Kidney (tissue), 14 donors: ENCODE measurements around the gene KRTAP5-3. TPM values are rescaled to one million over a fixed set of nuclear protein-coding genes. Genes with fewer than 3 reads are reported as not detected.
"Not testable (repeated sequence)": the region's sequence is repeated elsewhere in the genome, so short reads cannot be mapped to it uniquely, and the experiment has no call there.

ENCODE experiments used
- DNase-seq, 5 donors: peaks; one replicate each; pipeline ENCODE4 v3.0.0-alpha.2; 2013 to 2020
- FAIRE-seq: peaks from 2 replicates; lab custom pipeline; 2012; peaks lifted over from hg19 to GRCh38; lab: Jason Lieb, UNC
- H3K27ac ChIP-seq, 2 donors: one replicate each; pipeline ENCODE4 v1.7.0; 2013; ENCODE audit warnings: low read depth in 2 of 2, low read length in 2 of 2, inconsistent platforms in 1 of 2
- H3K27me3 ChIP-seq: one replicate; pipeline ENCODE4 v1.7.1; 2013; ENCODE audit warnings: low read length, inconsistent platforms; ENCODE audit not compliant: control insufficient read depth, insufficient read depth
- H3K36me3 ChIP-seq, 3 donors: one replicate each; pipeline versions ENCODE4 v1.7.0 to v1.7.1; 2013; ENCODE audit warnings: low read length in 3 of 3, control low read depth in 1 of 3, inconsistent platforms in 1 of 3; ENCODE audit not compliant: insufficient read depth in 3 of 3, control insufficient read depth in 2 of 3
- H3K4me1 ChIP-seq, 3 donors: one replicate each; pipeline versions ENCODE4 v1.7.0 to v1.7.1; 2013; ENCODE audit warnings: low read length in 3 of 3, inconsistent platforms in 1 of 3, low read depth in 1 of 3; ENCODE audit not compliant: control insufficient read depth in 2 of 3, insufficient read depth in 2 of 3
- H3K4me3 ChIP-seq, 3 donors: one replicate each; pipeline versions ENCODE4 v1.7.0 to v1.8.1; 2013; ENCODE audit warnings: low read length in 3 of 3, control low read depth in 1 of 3, inconsistent platforms in 1 of 3
- H3K9ac ChIP-seq, 3 donors: one replicate each; pipeline versions ENCODE4 v1.7.0 to v1.7.1; 2013; ENCODE audit warnings: low read length in 3 of 3, control low read depth in 1 of 3, inconsistent platforms in 1 of 3
- H3K9me3 ChIP-seq, 3 donors: one replicate each; pipeline versions ENCODE4 v1.7.0 to v1.7.1; 2013; ENCODE audit warnings: low read length in 3 of 3, control low read depth in 1 of 3, inconsistent platforms in 1 of 3; ENCODE audit not compliant: control insufficient read depth in 2 of 3, insufficient read depth in 1 of 3
- intact Hi-C: fragments of 100-400 bp; cut with DNase I; formaldehyde crosslinking; loops from one replicate; pipeline ENCODE4 v1.11.1; 2022
- polyA plus RNA-seq: library from polyadenylated mRNA; stranded (reverse); fragments of 350-450 nt; fragmentation: Illumina TruSeq; extraction: RNeasy Lipid Tissue Mini Kit (QIAGEN cat#74804); gene quantifications from one replicate; pipeline ENCODE4 v1.2.3, GENCODE V29; 2014; ENCODE audit warnings: low read depth, low replicate concordance; ENCODE audit not compliant: insufficient read depth
- total RNA-seq: library from RNA; stranded (reverse); fragmentation: NEBNext Ultra II Directional; extraction: Animal tissue kit (Norgen Biotek cat#: 25700); gene quantifications from one replicate; pipeline ENCODE4 v1.2.1, GENCODE V29; 2021
- TF ChIP-seq, protein P1 (sequence below): IDR thresholded peaks from 3 replicates; pipeline ENCODE4 v1.5.1; 2012; ENCODE audit warnings: mild to moderate bottlenecking, moderate library complexity, borderline replicate concordance; ENCODE audit not compliant: insufficient read depth; ENCODE audit errors: extremely low read depth
- donor health status: control.
- donor health status: control.
- donor health status: control.
- donor health status: control.
- donor health status: control.
- donor health status: DM: yes; HTN: yes; CAD: no.
- donor health status: Normal renal cell carcinoma (clear cell type).

KRTAP5-3 gene
- total and polyA plus RNA-seq, 2 donors from 2014 or later: not detected

DNA sequence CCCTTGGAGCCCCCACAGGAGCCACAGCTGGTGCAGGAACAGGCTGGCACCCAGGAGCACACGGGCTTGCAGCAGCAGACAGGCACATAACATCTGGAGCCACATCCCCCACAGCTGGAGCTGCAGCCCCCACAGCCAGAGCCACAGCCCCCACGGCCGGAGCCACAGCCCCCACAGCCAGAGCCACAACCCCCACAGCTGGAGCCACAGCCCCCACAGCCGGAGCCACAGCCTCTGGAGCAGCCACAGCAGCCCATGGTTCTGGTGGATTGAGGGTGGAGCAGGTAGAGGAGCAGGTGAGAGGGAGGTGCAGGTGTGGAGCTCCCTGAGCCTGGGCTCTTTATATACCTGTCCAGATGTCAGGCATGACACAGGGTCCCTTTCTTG lies 10.3 kb downstream of the KRTAP5-3 start, which contains the start of gene KRTAP5-2:
TSS of gene KRTAP5-2 (minus strand) at position 301 of the 387 bp plus-strand sequence. CDS start at position 257, 44 bp downstream.
- intact Hi-C loops: no loop called here
- Histone ChIP-seq H3K9me3 (no peaks in the 10 kb centered on the region), H3K27me3 (no peaks in the 10 kb centered on the region), H3K27ac (no peak within 1 kb of the TSS), H3K4me3 (no peak within 1 kb of the TSS), H3K4me1 (peaks cover 0 to 2% (median 0%) of the 10 kb centered on the region in 3 donors), H3K36me3 (no peaks in the 10 kb centered on the region), H3K9ac (no peak within 1 kb of the TSS)
- FAIRE-seq: no peak
- peak in 1 of 5 donors; percentile 45 for DNase-seq
- TF ChIP-seq, protein P1, sequence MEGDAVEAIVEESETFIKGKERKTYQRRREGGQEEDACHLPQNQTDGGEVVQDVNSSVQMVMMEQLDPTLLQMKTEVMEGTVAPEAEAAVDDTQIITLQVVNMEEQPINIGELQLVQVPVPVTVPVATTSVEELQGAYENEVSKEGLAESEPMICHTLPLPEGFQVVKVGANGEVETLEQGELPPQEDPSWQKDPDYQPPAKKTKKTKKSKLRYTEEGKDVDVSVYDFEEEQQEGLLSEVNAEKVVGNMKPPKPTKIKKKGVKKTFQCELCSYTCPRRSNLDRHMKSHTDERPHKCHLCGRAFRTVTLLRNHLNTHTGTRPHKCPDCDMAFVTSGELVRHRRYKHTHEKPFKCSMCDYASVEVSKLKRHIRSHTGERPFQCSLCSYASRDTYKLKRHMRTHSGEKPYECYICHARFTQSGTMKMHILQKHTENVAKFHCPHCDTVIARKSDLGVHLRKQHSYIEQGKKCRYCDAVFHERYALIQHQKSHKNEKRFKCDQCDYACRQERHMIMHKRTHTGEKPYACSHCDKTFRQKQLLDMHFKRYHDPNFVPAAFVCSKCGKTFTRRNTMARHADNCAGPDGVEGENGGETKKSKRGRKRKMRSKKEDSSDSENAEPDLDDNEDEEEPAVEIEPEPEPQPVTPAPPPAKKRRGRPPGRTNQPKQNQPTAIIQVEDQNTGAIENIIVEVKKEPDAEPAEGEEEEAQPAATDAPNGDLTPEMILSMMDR: no peak

DNA sequence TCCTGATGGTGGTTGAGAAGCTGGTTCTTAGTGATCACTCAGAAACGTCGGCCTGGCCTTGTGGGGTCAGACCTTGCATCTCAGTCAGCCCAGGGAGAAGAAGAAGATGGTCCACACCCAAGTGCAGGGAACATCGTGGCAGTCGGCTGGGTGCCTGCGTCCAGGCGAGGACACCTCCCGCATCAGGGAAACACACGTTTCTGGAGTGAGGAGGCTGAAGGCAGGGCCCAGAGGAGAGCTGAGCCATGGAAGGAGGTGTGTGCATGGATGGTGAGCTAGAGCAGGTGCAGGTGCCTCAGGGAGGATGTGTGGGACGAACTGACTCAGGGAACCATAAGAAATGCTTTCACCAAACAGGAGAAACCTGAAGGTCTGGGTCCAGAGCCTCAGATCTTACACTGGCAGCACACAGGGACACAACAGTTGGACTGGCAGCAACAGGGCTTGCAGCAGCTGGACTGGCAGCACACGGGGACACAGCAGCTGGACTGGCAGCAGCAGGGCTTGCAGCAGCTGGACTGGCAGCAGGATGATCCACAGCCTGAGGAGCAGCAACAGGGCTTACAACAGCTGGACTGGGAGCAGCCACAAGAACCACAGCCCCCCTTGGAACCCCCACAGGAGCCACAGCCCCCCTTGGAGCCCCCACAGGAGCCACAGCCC lies 10.8 kb downstream of the KRTAP5-3 start:
- DNase-seq: peak in 1 of 5 donors; percentile 43
- TF ChIP-seq, protein P1: no peak
- intact Hi-C loops: no loop called here
- FAIRE-seq: no peak
- H3K4me1 ChIP-seq: peaks cover 0 to 2% (median 0%) of the 10 kb centered on the region in 3 donors
- H3K9ac ChIP-seq: no peak overlapping the region
- H3K27ac ChIP-seq: no peak overlapping the region
- no peaks in the 10 kb centered on the region for H3K9me3 ChIP-seq
- no peak overlapping the region for H3K4me3 ChIP-seq
- no peaks in the 10 kb centered on the region for H3K36me3 ChIP-seq
- no peaks in the 10 kb centered on the region for H3K27me3 ChIP-seq

DNA sequence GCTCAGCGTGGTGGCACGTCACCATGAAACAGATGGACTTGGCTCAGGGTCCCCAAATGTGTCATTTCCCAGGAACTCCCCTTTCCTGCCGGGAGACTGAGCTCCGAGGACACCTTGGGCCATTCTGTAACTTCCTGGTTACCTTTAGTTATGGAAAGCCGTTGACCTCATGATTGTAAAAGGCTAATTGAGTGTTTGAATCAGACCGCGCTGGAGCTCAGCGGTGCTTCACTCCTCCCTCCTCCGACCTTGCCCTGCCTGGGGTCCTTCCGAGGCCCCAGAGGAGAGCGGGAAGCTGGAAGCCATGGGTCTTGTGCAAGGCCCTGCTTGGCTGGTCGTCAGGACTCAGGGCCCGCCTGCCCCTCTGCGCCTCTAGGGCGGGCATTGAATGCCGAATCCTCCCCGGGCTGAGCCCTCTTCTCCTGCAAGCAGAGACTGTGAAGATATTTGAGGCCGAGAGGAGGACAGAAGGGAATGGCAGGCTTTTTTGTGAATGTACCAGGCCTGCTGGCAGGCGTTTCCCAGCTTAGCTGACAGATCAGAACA lies 11.6 kb downstream of the KRTAP5-3 start:
- H3K4me1 ChIP-seq, H3K27me3 ChIP-seq, H3K9me3 ChIP-seq, H3K27ac ChIP-seq, FAIRE-seq, H3K36me3 ChIP-seq, H3K9ac ChIP-seq, intact Hi-C loops, H3K4me3 ChIP-seq: not testable (repeated sequence)
- DNase-seq: peak in 1 of 5 donors; percentile 37

DNA sequence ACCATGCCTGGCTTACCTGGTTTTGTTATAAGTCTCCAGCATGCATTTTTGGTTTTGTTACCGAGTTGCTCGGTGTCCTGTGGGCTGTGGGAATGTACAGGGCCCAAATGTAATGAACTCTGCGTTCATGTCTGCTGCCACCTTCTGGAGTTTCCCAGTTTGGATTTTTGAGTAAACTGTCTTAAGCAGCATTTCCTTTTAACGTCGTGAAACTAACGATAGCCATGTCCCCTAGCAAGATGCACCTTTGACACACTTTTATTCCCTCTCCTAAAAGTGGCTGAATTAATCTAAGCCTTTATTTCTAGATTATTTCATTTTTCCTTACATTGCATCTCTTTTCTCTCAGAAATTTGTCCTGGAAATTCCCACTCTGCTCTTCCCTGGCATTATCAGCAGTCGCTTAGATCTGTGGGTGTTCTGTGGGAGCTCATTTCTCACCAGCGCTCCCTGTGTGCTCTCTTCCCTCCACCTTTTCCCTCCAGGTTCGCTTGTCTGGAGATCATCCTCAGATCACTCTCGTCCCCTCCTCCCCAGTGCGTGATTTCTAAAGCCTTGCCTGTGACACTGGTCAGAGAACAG lies 12.2 kb downstream of the KRTAP5-3 start:
- intact Hi-C loops, FAIRE-seq: not testable (repeated sequence)

More for the DNA sequence above, 12.2 kb downstream of the KRTAP5-3 start:
- not testable (repeated sequence) for H3K27me3 ChIP-seq, H3K27ac ChIP-seq, H3K9ac ChIP-seq, H3K4me3 ChIP-seq, H3K9me3 ChIP-seq, H3K4me1 ChIP-seq, H3K36me3 ChIP-seq
- peak in 3 of 5 donors; percentile 21 to 42 (median 29) for DNase-seq
